Muscle of arm (tissue), 12 donors: ENCODE results near the gene HNRNPH3. TPM values are rescaled to one million over a fixed set of nuclear protein-coding genes. Genes with fewer than 3 reads are reported as not detected.

Experiments
- DNase-seq: peaks from one replicate; pipeline ENCODE4 v3.0.0-alpha.2; 2013
- polyA plus RNA-seq, 12 donors: library from polyadenylated mRNA; unstranded; fragments of 120-200 nt; gene quantifications; one replicate each; pipeline ENCODE4 v1.2.1, GENCODE V29; 2013; ENCODE audit not compliant: insufficient read length in 12 of 12

HNRNPH3 gene
- polyA plus RNA-seq, 12 donors = 159 to 304 (median 211) TPM; not detected in 1

GRCh38 chr10:68365611-68366010 is 33.7 kb downstream of the HNRNPH3 start:
- DNase-seq = no peak

GRCh38 chr10:68366600-68366999 is 34.7 kb downstream of the HNRNPH3 start:
- DNase-seq = no peak

GRCh38 chr10:68367121-68367520 is 35.3 kb downstream of the HNRNPH3 start:
- DNase-seq = no peak

- DNase-seq = no peak
Observed at GRCh38 chr10:68371604-68372003, 39.7 kb downstream of the HNRNPH3 start.

- no peak for DNase-seq
Observed at GRCh38 chr10:68385740-68386139, 53.9 kb downstream of the HNRNPH3 start.

Other genes with a start within 250 kb of the HNRNPH3 start
- gene MYPN, start 222.6 kb upstream of the HNRNPH3 start, polyA plus RNA-seq = 100 to 1,000 TPM in 4 of 12 donors, 10 to 100 TPM in 7, not detected in 1; 29.1 to 122 (median 89.3) TPM
- under 1 TPM in 5 of 12 donors, not detected in 7; 0.13 to 0.32 (median 0.17) TPM for gene ATOH7, start 100.0 kb upstream of the HNRNPH3 start, polyA plus RNA-seq
- 10 to 100 TPM in 2 of 12 donors, 1 to 10 TPM in 9, not detected in 1; 5.2 to 17.3 (median 8.0) TPM for gene PBLD, start 864 bp downstream of the HNRNPH3 start, polyA plus RNA-seq
- 10 to 100 TPM in 11 of 12 donors, not detected in 1; 12.8 to 39.9 (median 20.7) TPM for gene RUFY2, start 75.2 kb downstream of the HNRNPH3 start, polyA plus RNA-seq
- gene DNA2, start 139.9 kb downstream of the HNRNPH3 start, polyA plus RNA-seq = 1 to 10 TPM in 11 of 12 donors, not detected in 1; 2.6 to 9.1 (median 6.9) TPM
- 10 to 100 TPM in 5 of 12 donors, 1 to 10 TPM in 6, not detected in 1; 4.0 to 17.4 (median 9.9) TPM for gene SLC25A16, start 195.5 kb downstream of the HNRNPH3 start, polyA plus RNA-seq
- 10 to 100 TPM in 7 of 12 donors, 1 to 10 TPM in 4, not detected in 1; 7.5 to 13.7 (median 10.5) TPM for gene TET1, start 228.3 kb downstream of the HNRNPH3 start, polyA plus RNA-seq